Naive B cell (primary cell): ENCODE results near the gene EDC4. TPM values are rescaled to one million over a fixed set of nuclear protein-coding genes. Genes with fewer than 3 reads are reported as not detected.

Source experiments
- ATAC-seq, 2 donors: fragments of 150-1000 bp; cut with Tn5 transposase; 2 replicates each; pipeline ENCODE4 v1.10.0; 2021; ENCODE audit warnings: low read depth in 2 of 2, mild to moderate bottlenecking in 2 of 2, moderate library complexity in 2 of 2
- DNase-seq: peaks from one replicate; pipeline ENCODE4 v3.0.0; 2022
- H3K27ac Mint-ChIP-seq, 6 donors: one replicate each; pipeline ENCODE4 v1.8.0; 2020 to 2022; ENCODE audit warnings: mild to moderate bottlenecking in 6 of 6, mixed read lengths in 6 of 6, moderate library complexity in 5 of 6, inconsistent platforms in 2 of 6
- H3K27me3 Mint-ChIP-seq, 3 donors: one replicate each; pipeline ENCODE4 v1.8.0; 2021 to 2022; ENCODE audit warnings: mixed read lengths in 3 of 3, mild to moderate bottlenecking in 1 of 3
- H3K36me3 Mint-ChIP-seq, 2 donors: one replicate each; pipeline ENCODE4 v1.8.0; 2020 to 2022; ENCODE audit warnings: mixed read lengths in 2 of 2, inconsistent platforms in 1 of 2, mild to moderate bottlenecking in 1 of 2
- H3K4me1 Mint-ChIP-seq, 3 donors: one replicate each; pipeline ENCODE4 v1.8.0; 2020 to 2022; ENCODE audit warnings: mixed read lengths in 3 of 3, inconsistent platforms in 1 of 3, mild to moderate bottlenecking in 1 of 3, moderate library complexity in 1 of 3
- H3K4me3 Mint-ChIP-seq, 8 donors: one replicate each; pipeline ENCODE4 v1.8.0; 2020 to 2022; ENCODE audit warnings: mild to moderate bottlenecking in 8 of 8, mixed read lengths in 8 of 8, moderate library complexity in 8 of 8, inconsistent platforms in 2 of 8
- H3K9me3 Mint-ChIP-seq, 7 donors: one replicate each; pipeline ENCODE4 v1.8.0; 2020 to 2022; ENCODE audit warnings: mixed read lengths in 7 of 7, mild to moderate bottlenecking in 5 of 7, inconsistent platforms in 2 of 7, moderate library complexity in 1 of 7
- polyA plus RNA-seq, 6 donors: library from polyadenylated mRNA; unstranded; fragments of 300-500 nt; fragmentation: Illumina TruSeq; gene quantifications; one replicate each; pipeline ENCODE4 v1.2.3, GENCODE V29; 2021; ENCODE audit warnings: low read depth in 6 of 6

Gene EDC4
- polyA plus RNA-seq, 6 donors from 2014 or later, result 6.7 to 28.6 (median 20.2) TPM

DNA sequence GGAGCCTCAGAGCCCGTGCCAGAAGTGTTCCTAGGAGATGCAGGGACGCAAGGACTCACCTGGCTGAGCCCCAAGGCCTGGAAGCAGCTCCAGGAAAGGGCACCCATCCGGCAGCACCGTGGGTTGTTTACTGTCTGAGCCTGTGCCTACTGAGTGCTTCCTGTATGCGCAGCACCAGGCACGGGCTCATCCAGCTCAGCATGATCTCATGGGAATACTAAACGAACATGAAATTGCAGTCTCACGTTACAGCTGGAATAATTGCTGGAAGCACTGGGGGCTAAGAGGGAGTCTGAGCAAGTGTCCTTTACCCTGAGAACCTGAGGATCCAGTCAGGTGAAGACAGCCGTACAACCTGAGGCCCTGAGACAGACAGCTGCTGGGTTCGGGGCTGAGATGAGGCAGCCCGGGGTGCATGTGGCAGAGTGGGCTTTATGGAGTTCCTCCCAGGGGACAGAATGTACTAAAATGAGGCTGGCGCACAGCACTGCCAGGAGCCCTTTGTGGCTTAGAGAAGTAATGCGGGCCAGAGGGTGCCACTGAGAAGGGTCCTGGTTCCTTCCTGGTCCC, 53.4 kb downstream of the EDC4 start:
- ATAC-seq, result peak in 1 of 2 donors; percentile 24
- H3K27me3 Mint-ChIP-seq, result no peaks in the 10 kb centered on the region
- DNase-seq, result no peak
- H3K4me1 Mint-ChIP-seq, result peaks cover 35 to 49% (median 40%) of the 10 kb centered on the region in 3 donors
- H3K36me3 Mint-ChIP-seq, result no peaks in the 10 kb centered on the region
- H3K27ac Mint-ChIP-seq, result peak overlapping the region in 4 of 6 donors; percentile 30 to 90 (median 83)
- H3K9me3 Mint-ChIP-seq, result no peaks in the 10 kb centered on the region
- peak overlapping the region in 5 of 8 donors; percentile 15 to 73 (median 36) for H3K4me3 Mint-ChIP-seq

DNA sequence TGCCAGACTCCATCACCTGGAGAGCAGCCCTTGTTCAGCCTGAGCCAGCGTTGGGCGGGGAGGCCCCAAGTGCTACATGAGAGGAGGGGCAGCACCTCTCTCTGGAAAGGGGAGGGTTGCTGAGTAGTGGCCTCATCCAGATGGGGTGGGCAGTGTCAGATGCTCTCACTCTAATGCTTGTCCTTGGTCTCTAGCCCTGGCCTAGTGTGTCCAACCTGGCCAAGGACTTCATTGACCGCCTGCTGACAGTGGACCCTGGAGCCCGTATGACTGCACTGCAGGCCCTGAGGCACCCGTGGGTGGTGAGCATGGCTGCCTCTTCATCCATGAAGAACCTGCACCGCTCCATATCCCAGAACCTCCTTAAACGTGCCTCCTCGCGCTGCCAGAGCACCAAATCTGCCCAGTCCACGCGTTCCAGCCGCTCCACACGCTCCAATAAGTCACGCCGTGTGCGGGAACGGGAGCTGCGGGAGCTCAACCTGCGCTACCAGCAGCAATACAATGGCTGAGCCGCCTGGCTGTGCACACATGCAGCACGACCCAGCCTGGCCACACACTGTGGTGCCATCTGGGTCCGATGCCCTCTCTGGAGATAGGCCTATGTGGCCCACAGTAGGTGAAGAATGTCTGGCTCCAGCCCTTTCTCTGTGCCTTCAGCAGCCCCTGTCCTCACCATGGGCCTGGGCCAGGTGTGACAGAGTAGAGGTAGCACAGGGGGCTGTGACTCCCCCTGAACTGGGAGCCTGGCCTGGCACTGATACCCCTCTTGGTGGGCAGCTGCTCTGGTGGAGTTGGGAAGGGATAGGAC, 54.5 kb downstream of the EDC4 start:
- peak overlapping the region in 1 of 6 donors; percentile 75 for H3K27ac Mint-ChIP-seq
- H3K27me3 Mint-ChIP-seq, result no peaks in the 10 kb centered on the region
- ATAC-seq (no peak), DNase-seq (no peak)
- peaks cover 32 to 46% (median 43%) of the 10 kb centered on the region in 3 donors for H3K4me1 Mint-ChIP-seq
- no peaks in the 10 kb centered on the region for H3K36me3 Mint-ChIP-seq
- no peak overlapping the region for H3K4me3 Mint-ChIP-seq
- no peaks in the 10 kb centered on the region for H3K9me3 Mint-ChIP-seq

DNA sequence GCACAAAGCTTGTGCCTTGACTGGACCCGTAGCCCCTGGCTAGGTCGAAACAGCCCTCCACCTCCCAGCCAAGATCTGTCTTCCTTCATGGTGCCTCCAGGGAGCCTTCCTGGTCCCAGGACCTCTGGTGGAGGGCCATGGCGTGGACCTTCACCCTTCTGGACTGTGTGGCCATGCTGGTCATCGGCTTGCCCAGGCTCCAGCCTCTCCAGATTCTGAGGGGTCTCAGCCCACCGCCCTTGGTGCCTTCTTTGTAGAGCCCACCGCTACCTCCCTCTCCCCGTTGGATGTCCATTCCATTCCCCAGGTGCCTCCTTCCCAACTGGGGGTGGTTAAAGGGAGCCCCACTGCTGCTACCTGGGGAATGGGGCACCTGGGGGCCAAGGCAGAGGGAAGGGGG, 55.3 kb downstream of the EDC4 start:
- Mint-ChIP-seq H3K36me3 (no peaks in the 10 kb centered on the region), H3K4me3 (no peak overlapping the region), H3K9me3 (no peaks in the 10 kb centered on the region), H3K4me1 (peaks cover 30 to 45% (median 38%) of the 10 kb centered on the region in 3 donors), H3K27ac (peak overlapping the region in 3 of 6 donors; percentile 24 to 78 (median 75)), H3K27me3 (no peaks in the 10 kb centered on the region)
- ATAC-seq, result peak in 1 of 2 donors; percentile 6
- DNase-seq, result no peak

DNA sequence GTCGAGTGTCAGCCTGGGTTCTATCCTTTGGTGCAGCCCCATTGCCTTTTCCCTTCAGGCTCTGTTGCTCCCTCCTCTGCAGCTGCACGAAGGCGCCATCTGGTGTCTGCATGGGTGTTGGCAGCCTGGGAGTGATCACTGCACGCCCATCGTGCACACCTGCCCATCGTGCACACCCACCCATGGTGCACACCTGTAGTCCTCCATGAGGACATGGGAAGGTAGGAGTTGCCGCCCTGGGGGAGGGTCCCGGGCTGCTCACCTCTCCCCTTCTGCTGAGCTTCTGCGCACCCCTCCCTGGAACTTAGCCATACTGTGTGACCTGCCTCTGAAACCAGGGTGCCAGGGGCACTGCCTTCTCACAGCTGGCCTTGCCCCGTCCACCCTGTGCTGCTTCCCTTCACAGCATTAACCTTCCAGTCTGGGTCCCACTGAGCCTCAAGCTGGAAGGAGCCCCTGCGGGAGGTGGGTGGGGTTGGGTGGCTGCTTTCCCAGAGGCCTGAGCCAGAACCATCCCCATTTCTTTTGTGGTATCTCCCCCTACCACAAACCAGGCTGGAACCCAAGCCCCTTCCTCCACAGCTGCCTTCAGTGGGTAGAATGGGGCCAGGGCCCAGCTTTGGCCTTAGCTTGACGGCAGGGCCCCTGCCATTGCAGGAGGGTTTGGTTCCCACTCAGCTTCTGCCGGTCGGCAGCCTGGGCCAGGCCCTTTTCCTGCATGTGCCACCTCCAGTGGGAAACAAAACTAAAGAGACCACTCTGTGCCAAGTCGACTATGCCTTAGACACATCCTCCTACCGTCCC, 55.9 kb downstream of the EDC4 start:
- Mint-ChIP-seq H3K27me3 (no peaks in the 10 kb centered on the region), H3K9me3 (no peaks in the 10 kb centered on the region), H3K4me3 (no peak overlapping the region), H3K4me1 (peaks cover 30 to 42% (median 39%) of the 10 kb centered on the region in 3 donors), H3K36me3 (no peaks in the 10 kb centered on the region), H3K27ac (peak overlapping the region in 3 of 6 donors; percentile 11 to 75 (median 24))
- DNase-seq (peak; percentile 59), ATAC-seq (peak; percentile 85 to 90)

DNA sequence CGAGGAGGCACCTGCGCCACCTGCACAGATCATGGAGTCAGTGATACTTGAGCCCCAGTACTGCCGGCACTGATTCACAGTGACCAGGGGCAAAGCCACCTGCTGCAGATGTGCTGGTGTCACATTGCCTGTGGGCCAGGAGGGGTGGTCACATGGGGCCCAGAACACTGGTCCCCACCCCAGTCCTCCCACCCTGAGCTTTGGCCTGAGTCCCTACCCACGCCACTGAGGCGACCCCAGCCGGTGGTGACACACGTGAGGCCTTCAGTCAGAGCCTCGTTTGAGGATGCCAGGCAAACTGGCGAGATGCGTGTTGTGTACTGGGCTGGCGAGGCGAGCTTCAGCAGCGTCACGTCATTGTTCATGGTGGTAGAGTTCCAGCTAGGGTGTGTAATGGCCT, 57.3 kb downstream of the EDC4 start:
- ATAC-seq, result no peak
- Mint-ChIP-seq H3K4me1 (peaks cover 31 to 41% (median 36%) of the 10 kb centered on the region in 3 donors), H3K4me3 (no peak overlapping the region), H3K27me3 (no peaks in the 10 kb centered on the region), H3K27ac (no peak overlapping the region), H3K36me3 (peaks cover 0 to 3% of the 10 kb centered on the region in 2 donors), H3K9me3 (no peaks in the 10 kb centered on the region)
- DNase-seq, result no peak

DNA sequence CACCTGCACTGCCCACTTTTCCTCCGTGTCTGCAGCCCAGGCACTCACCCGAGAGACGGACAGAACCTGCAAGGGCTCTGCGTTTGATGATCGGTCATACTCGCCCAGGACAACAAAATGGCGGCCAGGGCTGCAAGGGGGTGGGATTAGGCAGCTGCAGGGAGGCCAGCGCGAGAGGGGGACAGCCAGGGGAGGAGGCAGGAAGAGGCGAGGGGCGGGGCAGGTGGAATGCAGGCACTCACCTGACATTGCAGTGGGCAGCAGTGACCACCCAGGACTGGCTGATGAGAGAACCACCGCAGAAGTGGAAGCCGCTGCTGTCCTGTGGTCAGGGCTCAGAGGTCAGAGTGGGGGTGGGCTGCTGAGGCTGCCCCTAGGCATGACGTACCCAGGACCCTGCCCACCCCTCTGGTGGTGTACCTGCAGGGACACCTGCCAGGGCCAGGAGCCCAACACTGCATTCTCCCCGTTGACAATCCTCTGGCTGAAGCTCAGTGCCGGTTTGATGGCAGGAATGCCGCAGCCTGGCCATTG, 57.9 kb downstream of the EDC4 start:
- Mint-ChIP-seq H3K4me1 (peaks cover 33 to 41% (median 36%) of the 10 kb centered on the region in 3 donors), H3K4me3 (no peak overlapping the region), H3K36me3 (peaks cover 0 to 8% of the 10 kb centered on the region in 2 donors), H3K9me3 (no peaks in the 10 kb centered on the region), H3K27me3 (no peaks in the 10 kb centered on the region), H3K27ac (no peak overlapping the region)
- DNase-seq, result no peak
- ATAC-seq, result no peak

Other genes with a start within 250 kb of the EDC4 start
- 10 to 100 TPM in 4 of 6 donors, 1 to 10 TPM in 2; 9.4 to 23.2 (median 14.1) TPM for gene CARMIL2, start 227.9 kb upstream of the EDC4 start, polyA plus RNA-seq
- gene ACD, start 212.8 kb upstream of the EDC4 start, polyA plus RNA-seq, result 10 to 100 TPM; 31.3 to 52.8 (median 35.5) TPM
- gene PARD6A, start 212.1 kb upstream of the EDC4 start, polyA plus RNA-seq, result 10 to 100 TPM; 12.0 to 23.7 (median 16.1) TPM
- 1 to 10 TPM in 5 of 6 donors, not detected in 1; 1.2 to 2.6 (median 2.2) TPM for gene ENKD1, start 206.3 kb upstream of the EDC4 start, polyA plus RNA-seq
- 10 to 100 TPM; 10.3 to 12.5 (median 11.1) TPM for gene C16orf86, start 206.2 kb upstream of the EDC4 start, polyA plus RNA-seq
- gene GFOD2, start 153.7 kb upstream of the EDC4 start, polyA plus RNA-seq, result 10 to 100 TPM in 1 of 6 donors, 1 to 10 TPM in 5; 6.5 to 12.9 (median 8.4) TPM
- 10 to 100 TPM in 5 of 6 donors, 1 to 10 TPM in 1; 5.2 to 23.0 (median 11.7) TPM for gene RANBP10, start 66.5 kb upstream of the EDC4 start, polyA plus RNA-seq
- not detected for gene TSNAXIP1, start 66.2 kb upstream of the EDC4 start, polyA plus RNA-seq
- 100 to 1,000 TPM in 5 of 6 donors, 10 to 100 TPM in 1; 83.6 to 113 (median 105) TPM for gene THAP11, start 30.7 kb upstream of the EDC4 start, polyA plus RNA-seq
- 100 to 1,000 TPM; 126 to 148 (median 131) TPM for gene NUTF2, start 26.1 kb upstream of the EDC4 start, polyA plus RNA-seq
- gene CENPT, start 25.4 kb upstream of the EDC4 start, polyA plus RNA-seq, result 10 to 100 TPM in 3 of 6 donors, 1 to 10 TPM in 3; 7.6 to 15.1 (median 9.2) TPM
- gene NRN1L, start 11.8 kb downstream of the EDC4 start, polyA plus RNA-seq, result under 1 TPM in 2 of 6 donors, not detected in 4; 0.64 to 0.90 TPM
- gene PSKH1, start 20.2 kb downstream of the EDC4 start, polyA plus RNA-seq, result 10 to 100 TPM; 14.2 to 24.4 (median 17.4) TPM
- gene CTRL, start 58.8 kb downstream of the EDC4 start, polyA plus RNA-seq, result 1 to 10 TPM in 4 of 6 donors, under 1 TPM in 2; 0.65 to 3.2 (median 1.3) TPM
- 100 to 1,000 TPM; 398 to 770 (median 477) TPM for gene PSMB10, start 63.8 kb downstream of the EDC4 start, polyA plus RNA-seq
- 1 to 10 TPM in 2 of 6 donors, under 1 TPM in 2, not detected in 2; 0.30 to 4.2 (median 0.93) TPM for gene LCAT, start 71.1 kb downstream of the EDC4 start, polyA plus RNA-seq
- 1 to 10 TPM; 2.8 to 5.4 (median 3.7) TPM for gene SLC12A4, start 95.6 kb downstream of the EDC4 start, polyA plus RNA-seq
- gene DPEP3, start 107.4 kb downstream of the EDC4 start, polyA plus RNA-seq, result under 1 TPM in 4 of 6 donors, not detected in 2; 0.44 to 0.83 (median 0.55) TPM
- gene DPEP2, start 126.4 kb downstream of the EDC4 start, polyA plus RNA-seq, result 100 to 1,000 TPM in 1 of 6 donors, 10 to 100 TPM in 5; 57.3 to 125 (median 75.1) TPM
- gene DPEP2NB, start 142.9 kb downstream of the EDC4 start, polyA plus RNA-seq, result under 1 TPM in 1 of 6 donors, not detected in 5; 0.45 TPM
- 10 to 100 TPM; 39.8 to 71.5 (median 48.8) TPM for gene DDX28, start 150.2 kb downstream of the EDC4 start, polyA plus RNA-seq
- gene DUS2, start 150.2 kb downstream of the EDC4 start, polyA plus RNA-seq, result 10 to 100 TPM; 36.8 to 51.8 (median 49.9) TPM
- gene NFATC3, start 212.3 kb downstream of the EDC4 start, polyA plus RNA-seq, result 100 to 1,000 TPM in 2 of 6 donors, 10 to 100 TPM in 4; 74.8 to 147 (median 96.7) TPM